Sigmoid colon (tissue), 4 donors: ENCODE measurements around the gene CABP5.

ENCODE experiments used
- CTCF ChIP-seq, 4 experiments: fragments of 450-650 bp in 3 of 4; fragments of 200-600 bp in 1 of 4; IDR thresholded peaks; one replicate each; pipeline ENCODE4 v1.5.1; 2016 to 2019; ENCODE audit warnings: antibody characterized with exemption in 4 of 4, mild to moderate bottlenecking in 3 of 4, moderate library complexity in 2 of 4
- EP300 ChIP-seq, 4 donors: sonication (generic); formaldehyde crosslinking; IDR thresholded peaks; one replicate each; pipeline ENCODE4 v1.6.1; 2017; ENCODE audit warnings: antibody characterized with exemption in 4 of 4
- POLR2A ChIP-seq, 2 donors: fragments of 450-650 bp; IDR thresholded peaks; one replicate each; pipeline ENCODE4 v1.6.1; 2016; ENCODE audit warnings: antibody characterized with exemption in 2 of 2, mild to moderate bottlenecking in 2 of 2, moderate library complexity in 2 of 2
- POLR2AphosphoS5 ChIP-seq, 4 donors: sonication (generic); formaldehyde crosslinking; IDR thresholded peaks; one replicate each; pipeline ENCODE4 v1.6.1; 2017; ENCODE audit warnings: antibody characterized with exemption in 4 of 4

- TF ChIP-seq CTCF (IDR thresholded peaks at IDR 0.05) = no peak
- TF ChIP-seq POLR2A (IDR thresholded peaks at IDR 0.05) = no peak
- no peak for TF ChIP-seq POLR2AphosphoS5 (IDR thresholded peaks at IDR 0.05)
- no peak for TF ChIP-seq EP300 (IDR thresholded peaks at IDR 0.05)
Observed at GRCh38 chr19:48043675-48044258, at the start of gene CABP5.
